Progenitor cell of endocrine pancreas (in vitro differentiated cells): Measurements from ENCODE around the gene CCDC28A. TPM values are rescaled to one million over a fixed set of nuclear protein-coding genes. Genes with fewer than 3 reads are reported as not detected.

Experiments used
- DNase-seq: peaks from one replicate; pipeline ENCODE4 v3.0.0; 2021; ENCODE audit warnings: low spot score; ENCODE audit not compliant: unreplicated experiment
- H3K27ac Mint-ChIP-seq: 2 replicates; pipeline ENCODE4 v1.8.0; 2021; ENCODE audit warnings: mild to moderate bottlenecking, moderate library complexity, mixed read lengths
- H3K27me3 Mint-ChIP-seq: 2 replicates; pipeline ENCODE4 v1.8.0; 2021; ENCODE audit warnings: mixed read lengths
- H3K36me3 Mint-ChIP-seq: 2 replicates; pipeline ENCODE4 v1.8.0; 2022; ENCODE audit warnings: mixed read lengths; ENCODE audit not compliant: insufficient read depth
- H3K4me1 Mint-ChIP-seq: 2 replicates; pipeline ENCODE4 v1.8.0; 2021; ENCODE audit warnings: low read depth, mixed read lengths
- H3K4me3 Mint-ChIP-seq: 2 replicates; pipeline ENCODE4 v1.8.0; 2021; ENCODE audit warnings: low read depth, mild to moderate bottlenecking, moderate library complexity, mixed read lengths
- H3K9me3 Mint-ChIP-seq: 2 replicates; pipeline ENCODE4 v1.8.0; 2021; ENCODE audit warnings: low read depth, mixed read lengths
- CTCF ChIP-seq: fragments of 200-600 bp; sonication (generic); IDR thresholded peaks from one replicate; pipeline ENCODE4 v1.5.0; 2021; ENCODE audit warnings: antibody characterized with exemption, mild to moderate bottlenecking; ENCODE audit not compliant: unreplicated experiment
- total RNA-seq: library from RNA; stranded (reverse); gene quantifications from 2 replicates; pipeline ENCODE4 v1.2.1, GENCODE V29; 2021

Gene CCDC28A
- total RNA-seq, 1 donor from 2014 or later, result 9.4 TPM

GRCh38 chr6:138803861-138804260 is 30.3 kb downstream of the CCDC28A start:
- Mint-ChIP-seq H3K4me1 (no peaks in the 10 kb centered on the region), H3K9me3 (no peaks in the 10 kb centered on the region), H3K27me3 (peaks cover 3% of the 10 kb centered on the region), H3K4me3 (no peak overlapping the region), H3K27ac (no peak overlapping the region), H3K36me3 (no peaks in the 10 kb centered on the region)
- no peak for DNase-seq
- TF ChIP-seq CTCF, result no peak

GRCh38 chr6:138805016-138805765 is 31.6 kb downstream of the CCDC28A start:
- Mint-ChIP-seq H3K9me3 (no peaks in the 10 kb centered on the region), H3K36me3 (no peaks in the 10 kb centered on the region), H3K27ac (no peak overlapping the region), H3K27me3 (peaks cover 3% of the 10 kb centered on the region), H3K4me3 (no peak overlapping the region), H3K4me1 (no peaks in the 10 kb centered on the region)
- no peak for DNase-seq
- no peak for TF ChIP-seq CTCF

GRCh38 chr6:138806889-138807288 is 33.3 kb downstream of the CCDC28A start:
- TF ChIP-seq CTCF, result no peak
- H3K4me1 Mint-ChIP-seq, result no peaks in the 10 kb centered on the region
- no peak overlapping the region for H3K27ac Mint-ChIP-seq
- H3K27me3 Mint-ChIP-seq, result peaks cover 3% of the 10 kb centered on the region
- H3K36me3 Mint-ChIP-seq, result no peaks in the 10 kb centered on the region
- no peak overlapping the region for H3K4me3 Mint-ChIP-seq
- DNase-seq, result no peak
- H3K9me3 Mint-ChIP-seq, result no peaks in the 10 kb centered on the region

GRCh38 chr6:138809677-138810076 is 36.1 kb downstream of the CCDC28A start:
- H3K36me3 Mint-ChIP-seq, result no peaks in the 10 kb centered on the region
- DNase-seq, result no peak
- H3K4me1 Mint-ChIP-seq, result peaks cover 11% of the 10 kb centered on the region
- H3K27ac Mint-ChIP-seq, result no peak overlapping the region
- peaks cover 3% of the 10 kb centered on the region for H3K27me3 Mint-ChIP-seq
- TF ChIP-seq CTCF, result no peak
- H3K9me3 Mint-ChIP-seq, result no peaks in the 10 kb centered on the region
- H3K4me3 Mint-ChIP-seq, result no peak overlapping the region

GRCh38 chr6:138811866-138812265 is 38.3 kb downstream of the CCDC28A start:
- H3K27ac Mint-ChIP-seq, result no peak overlapping the region
- peaks cover 21% of the 10 kb centered on the region for H3K4me1 Mint-ChIP-seq
- DNase-seq, result no peak
- TF ChIP-seq CTCF, result no peak
- peaks cover 6% of the 10 kb centered on the region for H3K27me3 Mint-ChIP-seq
- H3K4me3 Mint-ChIP-seq, result no peak overlapping the region
- H3K36me3 Mint-ChIP-seq, result no peaks in the 10 kb centered on the region
- no peaks in the 10 kb centered on the region for H3K9me3 Mint-ChIP-seq
